DOHH2 (cell line): ENCODE results near the gene PPIL1.

Experiments
- H3F3A ChIP-seq: fragments of 200-600 bp; sonication (generic), shearing (Covaris generic); 2 replicates; pipeline ENCODE4 v1.6.0; 2016; ENCODE audit warnings: antibody characterized with exemption, mild to moderate bottlenecking; ENCODE audit not compliant: control insufficient read depth, insufficient read depth
- H3K27ac ChIP-seq: fragments of 200-600 bp; sonication (generic); 2 replicates; pipeline ENCODE4 v1.5.1; 2014; ENCODE audit warnings: low read depth, mild to moderate bottlenecking, low read length, moderate library complexity
- H3K27me3 ChIP-seq: fragments of 200-600 bp; sonication (generic); 2 replicates; pipeline ENCODE4 v1.6.1; 2014; ENCODE audit warnings: mild to moderate bottlenecking, low read length, mixed read lengths; ENCODE audit not compliant: control insufficient read depth
- H3K36me3 ChIP-seq: fragments of 200-600 bp; sonication (generic); 2 replicates; pipeline ENCODE4 v1.6.1; 2014; ENCODE audit warnings: mild to moderate bottlenecking, low read length, moderate library complexity, mixed read lengths; ENCODE audit not compliant: control insufficient read depth
- H3K4me1 ChIP-seq: fragments of 200-600 bp; sonication (generic); 2 replicates; pipeline ENCODE4 v1.6.1; 2014; ENCODE audit warnings: mild to moderate bottlenecking, low read length, mixed read lengths; ENCODE audit not compliant: control insufficient read depth
- H3K4me2 ChIP-seq: fragments of 200-600 bp; sonication (generic); 2 replicates; pipeline ENCODE4 v1.6.0; 2014; ENCODE audit warnings: mild to moderate bottlenecking, low read length, moderate library complexity
- H3K4me3 ChIP-seq: fragments of 200-600 bp; sonication (generic); 2 replicates; pipeline ENCODE4 v1.5.1; 2014; ENCODE audit warnings: mild to moderate bottlenecking, low read length, mixed read lengths
- H3K79me2 ChIP-seq: fragments of 200-600 bp; sonication (generic); 2 replicates; pipeline ENCODE4 v1.6.1; 2014; ENCODE audit warnings: mild to moderate bottlenecking, low read length, mixed read lengths; ENCODE audit not compliant: control insufficient read depth
- H3K9me2 ChIP-seq: fragments of 200-600 bp; sonication (generic); replicated peaks from 2 replicates; pipeline ENCODE4 v1.6.1; 2014; ENCODE audit warnings: mild to moderate bottlenecking, low read length, mixed read lengths; ENCODE audit not compliant: control insufficient read depth
- H3K9me3 ChIP-seq: fragments of 200-600 bp; sonication (generic); 2 replicates; pipeline ENCODE4 v1.6.1; 2014; ENCODE audit warnings: antibody characterized with exemption, low read length, mixed read lengths; ENCODE audit not compliant: control insufficient read depth, insufficient read depth
- H4K20me1 ChIP-seq: fragments of 200-600 bp; sonication (generic); 2 replicates; pipeline ENCODE4 v1.6.0; 2014; ENCODE audit warnings: low read depth, mild to moderate bottlenecking, antibody characterized with exemption, low read length, moderate library complexity; ENCODE audit not compliant: control insufficient read depth, insufficient read depth
- EZH2phosphoT487 ChIP-seq: fragments of 200-600 bp; sonication (generic); IDR thresholded peaks from 2 replicates; pipeline ENCODE4 v1.6.1; 2017; ENCODE audit warnings: borderline replicate concordance, mild to moderate bottlenecking, antibody characterized with exemption, low read length, moderate library complexity, mixed read lengths
- TF ChIP-seq, protein P1 (sequence below): fragments of 200-600 bp; sonication (generic); IDR thresholded peaks from one replicate; pipeline ENCODE4 v1.5.1; 2014; ENCODE audit warnings: antibody characterized with exemption, mild to moderate bottlenecking, low read depth, low read length; ENCODE audit not compliant: poor library complexity, severe bottlenecking

PPIL1 gene

DNA sequence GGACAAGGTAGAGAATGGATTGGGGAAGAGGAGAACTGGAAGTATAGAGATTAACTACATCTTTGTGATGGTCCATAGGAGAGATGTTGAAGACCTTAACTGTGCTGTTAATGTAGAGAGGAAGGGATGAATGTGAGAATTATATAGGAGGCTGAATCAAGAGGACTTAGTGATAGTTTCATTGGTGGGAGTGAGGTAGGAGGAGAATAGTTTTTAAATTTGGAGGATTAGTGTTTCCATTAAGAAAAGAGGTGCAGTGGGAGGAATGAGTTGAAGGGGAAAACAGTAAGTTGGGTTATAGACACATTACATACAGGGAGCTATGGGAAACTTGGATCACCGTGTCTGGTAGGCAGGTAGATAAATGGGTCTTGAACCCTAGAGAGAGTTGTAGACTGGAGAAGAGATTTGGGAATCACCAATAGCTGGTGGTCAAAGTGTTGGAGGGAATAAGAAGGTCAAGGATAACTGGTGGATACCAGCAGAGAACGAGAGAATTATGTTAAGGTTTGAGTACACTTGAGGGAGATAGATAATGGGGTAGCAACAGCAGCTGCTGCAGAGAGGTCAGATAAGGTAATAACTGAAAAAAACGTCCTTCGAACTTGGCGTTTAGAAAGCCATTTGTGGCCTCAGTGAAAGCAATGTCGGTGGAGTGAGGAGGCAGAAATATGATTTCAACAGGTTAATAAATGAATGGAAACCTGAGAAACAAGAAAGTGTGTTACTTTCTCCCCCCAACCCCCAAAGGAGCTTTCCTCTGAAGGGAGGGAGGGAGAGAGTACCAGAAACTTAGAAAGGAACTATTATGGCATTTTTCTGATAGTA, 14.3 kb upstream of the PPIL1 start:
- Histone ChIP-seq H3K4me1 (peaks cover 20% of the 10 kb centered on the region), H3K9me3 (no peaks in the 10 kb centered on the region), H3K27me3 (no peaks in the 10 kb centered on the region), H3K9me2 (no peaks in the 10 kb centered on the region), H4K20me1 (no peaks in the 10 kb centered on the region), H3K4me2 (no peak overlapping the region), H3K79me2 (peaks cover 51% of the 10 kb centered on the region), H3K27ac (no peak overlapping the region), H3K4me3 (no peak overlapping the region), H3F3A (no peaks in the 10 kb centered on the region), H3K36me3 (peaks cover 8% of the 10 kb centered on the region; the same call in 1 of the 2 replicates)
- TF ChIP-seq, protein P1, sequence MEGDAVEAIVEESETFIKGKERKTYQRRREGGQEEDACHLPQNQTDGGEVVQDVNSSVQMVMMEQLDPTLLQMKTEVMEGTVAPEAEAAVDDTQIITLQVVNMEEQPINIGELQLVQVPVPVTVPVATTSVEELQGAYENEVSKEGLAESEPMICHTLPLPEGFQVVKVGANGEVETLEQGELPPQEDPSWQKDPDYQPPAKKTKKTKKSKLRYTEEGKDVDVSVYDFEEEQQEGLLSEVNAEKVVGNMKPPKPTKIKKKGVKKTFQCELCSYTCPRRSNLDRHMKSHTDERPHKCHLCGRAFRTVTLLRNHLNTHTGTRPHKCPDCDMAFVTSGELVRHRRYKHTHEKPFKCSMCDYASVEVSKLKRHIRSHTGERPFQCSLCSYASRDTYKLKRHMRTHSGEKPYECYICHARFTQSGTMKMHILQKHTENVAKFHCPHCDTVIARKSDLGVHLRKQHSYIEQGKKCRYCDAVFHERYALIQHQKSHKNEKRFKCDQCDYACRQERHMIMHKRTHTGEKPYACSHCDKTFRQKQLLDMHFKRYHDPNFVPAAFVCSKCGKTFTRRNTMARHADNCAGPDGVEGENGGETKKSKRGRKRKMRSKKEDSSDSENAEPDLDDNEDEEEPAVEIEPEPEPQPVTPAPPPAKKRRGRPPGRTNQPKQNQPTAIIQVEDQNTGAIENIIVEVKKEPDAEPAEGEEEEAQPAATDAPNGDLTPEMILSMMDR, result no peak
- no peak for TF ChIP-seq EZH2phosphoT487

DNA sequence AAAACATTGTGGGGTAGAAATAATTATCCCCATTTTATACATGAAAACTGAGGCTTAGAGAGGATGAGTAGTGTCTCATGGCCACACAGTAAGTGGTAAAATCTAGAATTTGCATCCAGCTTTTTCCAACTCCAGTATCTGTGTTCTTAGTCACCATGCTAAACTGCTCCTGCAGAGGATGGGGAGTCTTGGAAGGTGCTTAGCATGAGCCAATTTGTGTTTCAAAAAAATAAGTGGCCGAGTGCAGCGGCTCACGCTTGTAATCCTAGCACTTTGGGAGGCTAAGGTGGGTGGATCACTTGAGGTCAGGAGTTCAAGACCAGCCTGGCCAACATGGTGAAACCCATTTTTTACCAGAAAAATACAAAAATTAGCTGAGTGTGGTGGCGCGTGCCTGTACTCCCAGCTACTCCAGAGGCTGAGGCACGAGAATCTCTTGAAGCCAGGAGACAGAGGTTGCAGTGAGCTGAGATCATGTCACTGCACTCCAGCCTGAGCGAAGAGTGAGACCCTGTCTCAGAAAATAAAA, 13.6 kb upstream of the PPIL1 start:
- Histone ChIP-seq H3K4me3 (no peak overlapping the region), H3K79me2 (peaks cover 51% of the 10 kb centered on the region), H4K20me1 (no peaks in the 10 kb centered on the region), H3K9me2 (no peaks in the 10 kb centered on the region), H3F3A (no peaks in the 10 kb centered on the region), H3K4me2 (no peak overlapping the region), H3K27me3 (no peaks in the 10 kb centered on the region), H3K4me1 (peaks cover 20% of the 10 kb centered on the region), H3K9me3 (no peaks in the 10 kb centered on the region), H3K36me3 (peaks cover 8% of the 10 kb centered on the region; the same call in 1 of the 2 replicates), H3K27ac (no peak overlapping the region)
- TF ChIP-seq EZH2phosphoT487, result no peak
- TF ChIP-seq, protein P1, result no peak

DNA sequence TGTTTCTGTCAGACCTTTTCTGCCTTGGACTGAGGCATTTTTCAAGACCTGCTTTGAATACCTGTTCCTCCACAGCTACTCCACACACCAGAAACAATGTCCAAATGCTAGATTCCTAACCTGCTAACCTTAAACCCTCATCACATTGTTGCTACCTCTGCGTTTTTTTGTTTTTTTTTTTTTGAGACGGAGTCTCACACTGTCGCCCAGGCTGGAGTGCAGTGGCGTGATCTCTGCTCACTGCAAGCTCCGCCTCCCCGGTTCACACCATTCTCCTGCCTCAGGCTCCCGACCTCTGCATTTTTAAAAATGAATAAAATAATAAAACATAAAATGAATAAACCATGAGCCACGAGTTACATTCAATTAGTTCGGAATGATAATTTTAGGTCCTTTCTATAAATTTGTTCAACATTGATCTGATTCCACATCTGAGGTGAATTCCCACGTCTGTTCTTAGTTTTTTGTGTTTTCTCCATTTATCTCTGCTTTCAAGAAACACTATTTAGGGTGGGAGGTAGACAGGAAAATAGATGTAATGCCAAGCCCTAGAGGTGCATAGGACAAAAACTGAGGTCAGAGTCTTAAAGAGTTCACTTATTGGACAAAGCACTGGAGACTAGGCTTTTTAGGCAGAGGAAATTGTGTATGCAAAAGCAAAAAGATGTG, 12.5 kb upstream of the PPIL1 start:
- Histone ChIP-seq H3K9me3 (no peaks in the 10 kb centered on the region), H3K9me2 (no peaks in the 10 kb centered on the region), H3K4me2 (peak overlapping the region; percentile 83), H3K27me3 (no peaks in the 10 kb centered on the region), H3K79me2 (peaks cover 51% of the 10 kb centered on the region), H3K36me3 (peaks cover 4% of the 10 kb centered on the region; the same call in 1 of the 2 replicates), H3K27ac (no peak overlapping the region), H3K4me3 (peak overlapping the region; percentile 84), H3K4me1 (peaks cover 20% of the 10 kb centered on the region), H4K20me1 (no peaks in the 10 kb centered on the region), H3F3A (no peaks in the 10 kb centered on the region)
- TF ChIP-seq, protein P1, result no peak
- TF ChIP-seq EZH2phosphoT487, result no peak
